Astrocyte of the hippocampus (primary cell): ENCODE data around the gene LY86.

Experiments
- DNase-seq: peaks from one replicate; pipeline ENCODE4 v3.0.0; 2011; ENCODE audit warnings: low read depth, low spot score

LY86 gene

GRCh38 chr6:6681075-6681849, 92.7 kb downstream of the LY86 start:
- DNase-seq = no peak

GRCh38 chr6:6682225-6682624, 93.7 kb downstream of the LY86 start:
- no peak for DNase-seq

- DNase-seq = no peak
Measured at GRCh38 chr6:6683969-6684833, 95.7 kb downstream of the LY86 start.

- no peak for DNase-seq
Measured at GRCh38 chr6:6685249-6686040, 96.9 kb downstream of the LY86 start.

DNA sequence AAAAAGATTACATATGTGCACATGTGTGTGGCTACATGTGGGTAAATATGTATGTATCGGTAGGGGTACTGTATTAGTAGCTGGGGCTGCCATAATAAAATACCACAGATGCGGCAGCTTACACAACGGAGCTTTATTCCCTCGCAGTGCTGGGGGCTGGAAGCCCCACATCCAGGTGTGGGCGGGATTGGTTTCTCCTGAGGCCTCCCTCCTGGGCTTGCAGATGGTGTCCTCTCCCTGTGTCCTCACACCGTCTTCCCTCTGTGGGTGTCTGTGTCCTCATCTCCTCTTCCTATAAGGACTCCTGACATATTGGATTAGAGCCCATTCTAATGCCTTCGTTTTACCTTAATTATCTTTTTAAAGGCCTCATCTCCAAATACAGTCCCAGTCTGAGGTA, 97.7 kb downstream of the LY86 start:
- no peak for DNase-seq

GRCh38 chr6:6686748-6687601, 98.5 kb downstream of the LY86 start:
- DNase-seq = peak; percentile 61

GRCh38 chr6:6688283-6688682, 99.8 kb downstream of the LY86 start:
- no peak for DNase-seq

- DNase-seq = no peak
Measured at GRCh38 chr6:6688951-6689350, 100.4 kb downstream of the LY86 start.

- peak; percentile 11 for DNase-seq
Measured at GRCh38 chr6:6689400-6690143, 101.1 kb downstream of the LY86 start.

- no peak for DNase-seq
Measured at GRCh38 chr6:6690144-6690483, 101.6 kb downstream of the LY86 start.

GRCh38 chr6:6694368-6694780, 105.9 kb downstream of the LY86 start:
- no peak for DNase-seq

- DNase-seq = no peak
Measured at GRCh38 chr6:6694825-6695624, 106.5 kb downstream of the LY86 start.

DNA sequence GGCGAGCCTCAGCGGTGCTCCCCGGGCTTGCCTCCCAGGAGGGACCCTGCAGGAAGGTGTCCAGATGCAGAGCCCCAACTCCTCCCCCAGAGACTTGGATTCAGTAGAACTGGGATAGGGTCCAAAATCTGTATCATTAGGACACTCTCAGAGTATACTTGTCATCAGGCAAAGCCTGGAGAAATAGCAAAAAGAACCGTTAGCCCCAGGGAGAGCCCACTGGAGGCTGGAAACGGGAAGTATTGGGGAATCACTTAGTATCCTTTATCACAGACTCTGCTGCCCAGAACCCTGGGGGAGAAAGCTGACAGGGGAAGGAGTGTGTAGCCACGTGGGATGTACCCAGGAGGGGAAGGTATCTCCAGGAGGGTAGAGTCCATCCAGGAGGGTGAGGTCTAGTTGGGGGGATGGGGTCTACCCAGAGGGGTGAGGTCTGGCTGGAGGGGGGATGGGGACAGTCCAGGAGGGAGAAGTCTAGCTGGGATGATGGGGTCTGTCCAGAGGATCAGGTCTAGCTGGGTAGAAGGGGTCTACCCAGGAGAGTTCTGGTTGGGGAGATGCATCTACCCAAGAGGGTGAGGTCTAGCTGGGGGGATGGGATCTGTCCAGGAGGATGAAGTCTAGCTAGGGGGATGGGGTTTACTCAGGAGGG, 107.2 kb downstream of the LY86 start:
- no peak for DNase-seq

DNA sequence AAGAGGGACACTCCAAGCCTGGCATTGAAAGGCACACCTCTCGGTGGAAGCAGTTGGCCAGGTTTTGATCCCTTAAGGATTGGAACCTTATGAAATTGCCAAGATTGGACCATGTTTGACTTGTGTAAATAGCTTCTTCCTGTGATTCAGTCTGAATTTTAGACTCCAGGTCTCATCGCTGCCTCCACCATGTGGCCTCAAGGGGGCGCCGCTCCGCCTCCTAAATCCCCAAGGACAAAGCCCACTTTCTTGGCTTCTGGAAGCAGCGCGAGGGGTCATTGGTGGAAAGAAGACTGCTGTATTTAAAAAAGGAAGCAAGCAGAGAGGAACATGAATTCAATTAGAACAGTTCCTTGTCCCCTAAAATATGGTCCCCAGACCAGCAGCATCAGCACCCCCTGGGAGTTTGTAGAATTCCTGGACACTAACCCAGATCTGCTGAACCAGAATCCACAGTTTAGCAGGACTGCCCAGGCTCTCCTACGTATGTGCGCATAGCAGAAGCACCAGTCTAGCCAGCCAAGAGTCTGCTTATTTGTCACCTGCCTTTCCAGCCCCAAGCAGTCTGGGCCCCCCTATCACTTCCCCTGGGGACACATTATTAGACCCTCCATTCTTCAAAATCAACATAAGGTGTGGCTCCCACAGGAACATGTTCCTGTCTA, 108.5 kb downstream of the LY86 start:
- DNase-seq = peak; percentile 78

DNA sequence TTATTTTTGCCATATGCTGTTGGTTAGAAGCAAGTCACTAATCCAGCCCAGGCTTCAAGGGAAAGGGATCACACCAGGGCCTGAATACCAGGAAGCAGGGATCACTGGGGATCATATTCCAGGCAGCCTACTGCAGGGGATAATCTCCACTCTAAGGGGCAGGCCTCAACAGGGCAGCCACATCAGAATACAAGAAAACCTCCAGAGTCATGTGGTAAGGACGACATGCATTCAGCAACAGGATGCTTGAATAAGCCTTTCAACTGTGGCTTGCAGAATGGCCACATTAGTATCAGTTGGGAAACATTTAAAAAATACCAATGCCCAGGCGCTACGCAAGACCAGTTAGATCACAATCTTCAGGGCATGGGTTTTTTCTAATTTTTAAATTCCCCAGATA, 109.1 kb downstream of the LY86 start:
- no peak for DNase-seq

DNA sequence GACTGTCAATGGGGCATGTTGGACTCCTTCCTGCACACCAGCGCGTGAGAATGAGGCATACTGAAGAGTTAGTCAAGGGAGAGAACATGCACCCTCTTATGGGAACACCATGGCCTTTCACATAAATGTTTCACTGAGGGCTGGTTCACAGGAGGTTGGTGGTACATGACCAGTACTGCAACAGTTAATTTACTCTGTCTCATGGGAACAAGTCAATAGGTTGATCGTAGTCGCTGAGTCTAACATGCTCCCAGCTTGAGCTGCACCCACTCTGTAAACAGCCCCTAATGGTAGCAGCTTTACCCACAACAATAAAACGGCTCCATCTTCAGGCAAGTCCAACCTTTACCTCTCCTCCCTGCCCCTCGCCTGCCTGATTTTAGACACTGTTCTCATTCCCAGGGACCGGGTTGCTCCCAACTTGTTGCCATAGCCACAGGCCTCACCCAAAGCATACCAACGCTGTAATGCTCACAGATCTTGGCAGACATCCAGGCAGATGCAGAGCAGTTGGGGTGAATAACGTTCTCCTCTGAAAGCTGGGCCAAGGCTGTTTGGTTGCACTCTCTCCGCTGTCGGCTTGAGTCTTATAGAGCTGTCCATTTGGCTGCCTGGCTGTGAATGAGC, 111.3 kb downstream of the LY86 start:
- peak; percentile 95 for DNase-seq

- DNase-seq = no peak
Measured at GRCh38 chr6:6700407-6701270, 112.1 kb downstream of the LY86 start.
